ENCODE measurements around the gene SDK1.

The SDK1 gene

DNA sequence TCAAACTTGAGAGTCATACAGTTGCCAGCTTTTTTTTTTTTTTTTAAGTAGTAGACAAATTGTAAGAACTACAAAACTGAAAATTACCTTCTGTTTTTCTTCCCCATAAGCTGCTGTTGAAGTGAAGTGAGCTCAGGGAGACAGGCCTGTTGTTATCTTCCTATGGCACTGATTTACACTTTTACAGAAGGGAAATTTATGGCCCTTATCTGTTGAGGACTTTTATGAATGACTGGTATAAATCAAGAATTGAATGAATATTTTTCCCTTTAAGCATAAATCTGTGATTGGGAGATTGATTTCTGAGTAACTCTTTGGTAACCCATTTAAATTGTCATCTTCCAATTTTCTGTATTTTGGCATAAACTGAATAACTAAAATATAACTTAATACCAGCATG is 124.0 kb downstream of the SDK1 start:
- DNase-seq = no peak

DNA sequence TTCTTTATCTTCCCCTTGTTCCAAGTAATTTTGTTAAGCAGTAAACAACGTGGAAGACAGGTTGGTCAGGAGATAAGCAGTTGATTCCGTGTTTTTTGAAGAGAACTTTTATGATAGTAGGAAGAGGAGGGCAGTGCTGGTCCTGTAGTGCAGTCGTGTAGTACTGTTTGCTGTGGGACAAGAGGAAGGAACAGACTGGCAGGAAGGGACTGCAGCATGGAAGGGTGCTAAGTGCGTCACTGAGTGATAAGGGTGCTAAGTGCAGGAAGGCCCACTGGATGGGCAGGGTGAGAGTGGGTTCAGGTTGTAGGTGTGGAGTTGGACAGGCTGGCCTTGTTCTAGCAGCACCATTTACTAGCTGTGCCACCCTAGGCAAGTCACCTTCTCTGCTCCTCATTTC is 125.0 kb downstream of the SDK1 start:
- no peak for DNase-seq

GRCh38 chr7:3427957-3428356 is 126.9 kb downstream of the SDK1 start:
- no peak for DNase-seq

- DNase-seq = no peak
Observed at GRCh38 chr7:3429981-3430380, 128.9 kb downstream of the SDK1 start.

- no peak for DNase-seq
Observed at GRCh38 chr7:3430588-3430987, 129.5 kb downstream of the SDK1 start.

DNA sequence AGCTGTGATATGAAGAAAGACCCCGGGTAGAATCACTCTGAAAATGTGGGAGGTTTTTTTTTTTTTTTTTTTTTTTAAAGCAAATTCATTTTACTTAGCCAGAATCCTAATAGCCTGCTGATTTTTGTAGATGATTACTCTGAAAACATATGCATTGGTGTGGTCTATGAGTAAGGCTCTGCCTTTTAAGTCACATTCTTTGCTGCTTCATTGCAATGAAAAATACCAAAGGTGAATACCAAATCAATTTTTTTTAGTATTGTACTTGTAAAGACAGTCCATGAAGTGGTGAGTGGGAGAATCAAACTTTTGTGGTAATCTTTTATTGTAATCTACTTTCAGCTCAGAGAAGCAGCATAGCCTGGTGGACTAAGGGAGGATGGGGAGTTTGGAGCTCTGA is 130.3 kb downstream of the SDK1 start:
- DNase-seq = no peak

- no peak for DNase-seq
Observed at GRCh38 chr7:3432911-3433310, 131.9 kb downstream of the SDK1 start.

GRCh38 chr7:3434611-3435010 is 133.6 kb downstream of the SDK1 start:
- no peak for DNase-seq

DNA sequence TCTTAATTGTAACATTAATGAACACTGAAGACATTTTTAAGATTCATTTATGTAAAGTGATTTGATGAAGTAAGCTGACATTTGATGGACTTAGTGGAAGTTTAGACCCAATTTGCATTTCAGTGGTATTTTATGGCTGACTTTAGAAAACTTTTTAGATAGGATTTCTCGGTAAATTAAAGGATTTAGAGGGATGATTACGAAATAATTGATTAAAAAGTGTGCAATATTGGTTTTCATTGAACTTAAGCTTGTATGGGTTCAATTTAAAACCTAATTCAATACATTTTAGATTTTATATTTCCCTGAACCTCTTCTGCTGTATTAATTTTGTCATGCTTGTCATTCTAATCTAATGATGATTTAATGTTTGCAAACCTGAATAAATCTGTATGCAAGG is 135.1 kb downstream of the SDK1 start:
- DNase-seq = no peak

GRCh38 chr7:3436746-3437145 is 135.7 kb downstream of the SDK1 start:
- no peak for DNase-seq

GRCh38 chr7:3437467-3437866 is 136.4 kb downstream of the SDK1 start:
- DNase-seq = no peak

- DNase-seq = no peak
Observed at GRCh38 chr7:3438352-3438751, 137.3 kb downstream of the SDK1 start.

- no peak for DNase-seq
Observed at GRCh38 chr7:3439333-3440030, 138.4 kb downstream of the SDK1 start.

GRCh38 chr7:3440509-3440908 is 139.5 kb downstream of the SDK1 start:
- DNase-seq = no peak

DNA sequence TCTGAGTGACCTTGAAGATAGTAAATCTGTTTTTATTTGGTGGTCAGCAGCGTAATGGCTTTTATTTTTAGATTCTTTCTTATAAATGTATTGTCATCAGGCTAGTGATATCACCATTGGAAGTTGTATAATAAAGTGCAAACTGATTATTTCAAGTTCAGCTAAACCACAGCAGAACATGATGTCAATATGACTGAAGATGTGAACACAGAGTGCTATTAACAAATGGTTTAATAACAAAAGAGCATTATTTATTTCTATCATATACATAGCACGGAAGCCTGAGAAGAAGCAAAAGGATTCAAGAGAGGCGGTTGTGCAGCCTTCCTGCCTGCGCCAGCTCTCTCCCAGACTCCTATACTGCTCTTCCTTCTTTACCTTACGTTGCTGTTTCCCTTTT is 142.7 kb downstream of the SDK1 start:
- DNase-seq = no peak

DNA sequence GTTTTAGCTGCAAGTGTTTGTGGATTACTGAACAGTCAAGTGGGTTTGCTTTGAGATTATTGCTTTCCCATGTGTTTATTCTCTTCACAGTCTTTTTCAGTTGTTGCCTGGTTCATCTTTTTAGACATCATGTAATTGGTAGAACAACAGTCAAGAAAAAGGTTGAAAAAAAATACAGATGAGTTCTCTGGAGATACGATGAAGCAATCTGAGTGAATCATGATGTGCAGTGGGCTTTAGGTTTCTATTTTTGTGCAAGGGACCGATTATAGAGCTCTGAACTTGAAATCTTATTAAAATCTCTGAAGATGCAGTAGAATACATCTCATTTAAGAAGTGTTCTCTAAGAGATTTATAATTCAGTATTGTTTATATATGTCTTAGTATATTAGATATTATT is 145.7 kb downstream of the SDK1 start:
- no peak for DNase-seq

- no peak for DNase-seq
Observed at GRCh38 chr7:3451701-3452100, 150.6 kb downstream of the SDK1 start.

DNA sequence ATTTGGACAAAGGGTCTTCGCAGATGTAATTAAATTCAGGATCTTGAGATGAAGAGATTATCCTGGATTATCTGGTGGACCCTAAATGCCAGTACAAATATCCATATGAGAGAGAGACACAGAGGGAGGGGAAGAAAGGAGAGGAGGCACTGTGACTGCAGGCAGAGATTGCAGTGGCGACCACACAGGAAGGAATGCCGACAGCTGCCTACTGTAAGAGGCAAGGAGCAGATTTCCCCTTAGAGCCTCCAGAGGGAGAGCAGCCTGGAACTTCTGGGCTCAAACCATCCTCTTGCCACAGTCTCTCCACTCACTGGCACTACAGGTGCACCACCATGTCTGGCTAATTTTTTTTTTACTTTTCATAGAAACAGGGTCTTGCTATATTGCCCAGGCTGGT is 152.3 kb downstream of the SDK1 start:
- DNase-seq = no peak

GRCh38 chr7:3455806-3456595 is 154.9 kb downstream of the SDK1 start:
- no peak for DNase-seq

DNA sequence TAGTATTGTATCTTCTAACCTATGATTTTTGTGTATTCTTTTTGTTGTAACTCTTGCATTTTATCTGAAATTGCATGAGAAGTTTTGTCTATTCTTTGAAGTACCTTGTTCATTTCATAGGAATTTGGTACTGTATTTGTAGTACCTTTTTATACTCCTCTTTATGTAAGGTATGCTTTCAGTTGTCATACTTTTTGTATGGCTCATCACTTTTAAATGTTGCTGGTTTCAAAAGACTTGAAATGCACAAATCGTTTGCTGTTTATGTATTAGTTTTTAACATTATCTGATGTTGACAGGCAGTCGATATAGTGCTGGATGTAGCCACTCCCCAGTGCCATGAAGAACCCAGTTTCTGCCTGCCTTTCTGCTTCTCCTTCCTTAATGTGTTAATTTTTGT is 158.1 kb downstream of the SDK1 start:
- no peak for DNase-seq

DNA sequence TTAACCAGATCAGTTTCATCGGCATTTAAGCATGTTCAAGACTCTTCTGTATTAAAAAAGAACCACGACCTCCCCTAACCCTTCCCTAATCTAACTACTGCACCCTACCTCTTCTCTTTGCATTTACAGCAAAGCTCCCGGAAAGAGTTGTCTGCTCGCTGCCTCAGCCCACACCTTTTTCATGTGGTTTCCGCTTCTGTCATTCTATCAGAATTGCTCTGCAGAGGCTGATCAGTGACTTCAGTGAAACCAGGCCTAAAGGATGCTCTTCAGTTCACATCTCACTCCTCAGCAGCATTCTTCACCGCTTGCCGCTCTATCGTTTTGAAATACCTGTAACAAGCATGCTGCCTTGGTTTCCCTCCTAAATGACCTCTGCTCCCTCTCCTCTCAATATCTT is 160.9 kb downstream of the SDK1 start:
- DNase-seq = no peak

- no peak for DNase-seq
Observed at GRCh38 chr7:3463696-3464095, 162.6 kb downstream of the SDK1 start.

- no peak for DNase-seq
Observed at GRCh38 chr7:3464900-3465622, 164.0 kb downstream of the SDK1 start.

DNA sequence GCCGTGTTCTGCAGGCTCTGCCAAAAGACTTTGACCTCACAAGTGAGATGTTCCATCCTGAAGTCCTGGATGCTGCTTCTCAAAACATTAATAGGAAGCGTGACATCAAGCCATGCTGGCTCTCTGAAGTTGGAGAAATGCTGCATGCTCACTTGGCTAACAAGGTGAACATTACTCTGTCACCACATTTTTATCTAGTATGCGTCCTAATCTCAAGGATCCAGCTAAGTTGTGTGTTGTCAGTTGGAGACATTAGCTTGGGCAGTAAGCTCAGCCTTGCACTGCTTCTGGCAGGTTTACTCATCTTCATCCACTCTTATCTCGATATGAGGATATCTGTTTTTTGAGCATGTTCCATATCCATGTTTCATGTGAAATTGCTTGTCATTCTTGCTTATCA is 165.2 kb downstream of the SDK1 start:
- DNase-seq = no peak

Measured in femur (tissue), 1 donor.